Liver (tissue), 9 donors: ENCODE measurements around the gene GNB4. TPM values are rescaled to one million over a fixed set of nuclear protein-coding genes. Genes with fewer than 3 reads are reported as not detected.

Experiments
- DNase-seq: peaks from one replicate; pipeline ENCODE4 v3.0.0-alpha.2; 2017; ENCODE audit warnings: low spot score
- H3K27ac ChIP-seq, 2 donors: one replicate each; pipeline ENCODE4 v1.7.0; 2013; ENCODE audit warnings: inconsistent platforms in 2 of 2, low read length in 2 of 2, control low read depth in 1 of 2, low read depth in 1 of 2, mild to moderate bottlenecking in 1 of 2
- H3K27me3 ChIP-seq, 4 donors: one replicate each; pipeline versions ENCODE4 v1.6.1 to v1.7.0; 2013; ENCODE audit warnings: low read length in 3 of 4, inconsistent platforms in 1 of 4, mild to moderate bottlenecking in 1 of 4, moderate library complexity in 1 of 4; ENCODE audit not compliant: control insufficient read depth in 4 of 4, insufficient read depth in 4 of 4
- H3K36me3 ChIP-seq, 4 donors: one replicate each; pipeline versions ENCODE4 v1.6.1 to v1.7.0; 2013; ENCODE audit warnings: low read length in 3 of 4, mild to moderate bottlenecking in 3 of 4, low read depth in 1 of 4, moderate library complexity in 1 of 4; ENCODE audit not compliant: control insufficient read depth in 4 of 4, insufficient read depth in 3 of 4
- H3K4me1 ChIP-seq, 4 donors: one replicate each; pipeline versions ENCODE4 v1.6.1 to v1.7.0; 2013; ENCODE audit warnings: low read length in 3 of 4, mild to moderate bottlenecking in 3 of 4, moderate library complexity in 1 of 4; ENCODE audit not compliant: control insufficient read depth in 4 of 4, insufficient read depth in 4 of 4
- H3K4me3 ChIP-seq, 3 donors: one replicate each; pipeline versions ENCODE4 v1.6.1 to v1.7.0; 2013; ENCODE audit warnings: low read length in 3 of 3, control low read depth in 1 of 3, low read depth in 1 of 3, mild to moderate bottlenecking in 1 of 3
- H3K9ac ChIP-seq, 2 donors: one replicate each; pipeline ENCODE4 v1.7.0; 2013; ENCODE audit warnings: low read length in 2 of 2, mild to moderate bottlenecking in 2 of 2, moderate library complexity in 2 of 2, control low read depth in 1 of 2, low read depth in 1 of 2
- H3K9me3 ChIP-seq, 4 donors: one replicate each; pipeline versions ENCODE4 v1.6.1 to v1.7.0; 2013; ENCODE audit warnings: low read length in 3 of 4; ENCODE audit not compliant: control insufficient read depth in 4 of 4
- EGR1 ChIP-seq, 2 donors: IDR thresholded peaks; 2 replicates each; pipeline ENCODE4 v1.6.1; 2016 to 2018; ENCODE audit warnings: antibody characterized with exemption in 2 of 2, low read depth in 2 of 2
- FOXA1 ChIP-seq: IDR thresholded peaks from 2 replicates; pipeline ENCODE4 v1.6.1; 2016; ENCODE audit warnings: antibody characterized with exemption
- FOXA2 ChIP-seq: IDR thresholded peaks from 2 replicates; pipeline ENCODE4 v1.6.1; 2016; ENCODE audit warnings: antibody characterized with exemption
- GABPA ChIP-seq, 2 donors: IDR thresholded peaks in 1 of 2; conservative IDR thresholded peaks in 1 of 2; 2 replicates each; pipeline ENCODE4 v1.6.1; 2016; ENCODE audit warnings: antibody characterized with exemption in 2 of 2, mild to moderate bottlenecking in 1 of 2, moderate library complexity in 1 of 2
- HNF4A ChIP-seq, 2 donors: conservative IDR thresholded peaks; 2 replicates each; pipeline ENCODE4 v1.6.1; 2016; ENCODE audit warnings: antibody characterized with exemption in 2 of 2, mild to moderate bottlenecking in 2 of 2
- HNF4G ChIP-seq: IDR thresholded peaks from 2 replicates; pipeline ENCODE4 v1.6.1; 2016; ENCODE audit warnings: antibody characterized with exemption
- JUND ChIP-seq, 2 donors: IDR thresholded peaks; 2 replicates each; pipeline ENCODE4 v1.6.1; 2016; ENCODE audit warnings: antibody characterized with exemption in 2 of 2
- NR2F2 ChIP-seq: IDR thresholded peaks from 2 replicates; pipeline ENCODE4 v1.6.1; 2016; ENCODE audit warnings: antibody characterized with exemption
- RAD21 ChIP-seq, 2 donors: IDR thresholded peaks; 2 replicates each; pipeline ENCODE4 v1.6.1; 2016; ENCODE audit warnings: antibody characterized with exemption in 2 of 2, mild to moderate bottlenecking in 2 of 2
- SP1 ChIP-seq: IDR thresholded peaks from 2 replicates; pipeline ENCODE4 v1.6.1; 2018; ENCODE audit warnings: antibody characterized with exemption, mild to moderate bottlenecking
- TAF1 ChIP-seq: conservative IDR thresholded peaks from 2 replicates; pipeline ENCODE4 v1.6.1; 2016; ENCODE audit warnings: antibody characterized with exemption, mild to moderate bottlenecking
- WGBS: extraction: QIAGEN DNeasy Blood & Tissue Kit; methylation state at CpG from one replicate; pipeline ENCODE4 v1.1.7; 2013; 5-methylcytosine and 5-hydroxymethylcytosine counted together
- polyA plus RNA-seq, 2 donors: library from polyadenylated mRNA; stranded (reverse) in 1 of 2; unstranded in 1 of 2; fragments of 200-250 nt in 1 of 2; fragments of >200 nt in 1 of 2; fragmentation: Nextera tagmentation in 1 of 2; extraction: Ambion mirVana in 1 of 2; gene quantifications; one replicate each; pipeline versions ENCODE4 v1.2.1 to v1.2.3, GENCODE V29; 2013 to 2015
- total RNA-seq, 2 donors: library from RNA; depleted of rRNA; stranded (reverse); fragments of >200 nt; gene quantifications; one replicate each; pipeline ENCODE4 v1.2.3, GENCODE V29; 2014
- TF ChIP-seq, protein P1 (sequence below): IDR thresholded peaks from 2 replicates; pipeline ENCODE4 v1.6.1; 2016; ENCODE audit warnings: antibody characterized with exemption, mild to moderate bottlenecking
- TF ChIP-seq, protein P2 (sequence below): IDR thresholded peaks from 2 replicates; pipeline ENCODE4 v1.6.1; 2016; ENCODE audit warnings: antibody characterized with exemption
- TF ChIP-seq, protein P3 (sequence below): IDR thresholded peaks from 2 replicates; pipeline ENCODE4 v1.6.1; 2016; ENCODE audit warnings: antibody characterized with exemption
- TF ChIP-seq, protein P4 (sequence below): IDR thresholded peaks from 2 replicates; pipeline ENCODE4 v1.6.1; 2016; ENCODE audit warnings: antibody characterized with exemption
- donor health status: healthy.
- donor health status: healthy.
- donor health status: healthy.
- donor health status: healthy.
- donor health status: healthy.

The GNB4 gene
- total and polyA plus RNA-seq, 4 donors = 1.9 to 19.9 (median 5.1) TPM

DNA sequence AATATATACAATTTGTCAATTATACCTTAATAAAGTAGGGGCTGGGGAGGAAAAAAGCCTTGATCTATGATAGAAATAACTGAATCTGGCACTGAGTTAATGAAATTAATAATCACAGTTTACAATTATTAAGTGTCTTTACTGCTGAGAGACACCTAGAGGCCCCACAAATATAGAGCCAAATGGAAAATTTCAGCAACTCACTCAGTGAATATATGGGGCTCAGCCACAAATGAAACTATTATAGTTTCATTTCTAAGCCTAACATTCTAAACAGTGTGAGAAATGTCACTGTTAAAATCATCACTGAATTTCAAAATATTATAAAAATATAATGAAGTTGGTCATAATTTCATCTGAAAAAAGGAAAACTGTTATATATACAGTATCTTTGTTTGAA, 40.3 kb downstream of the GNB4 start:
- Histone ChIP-seq H3K27ac (no peak overlapping the region), H3K27me3 (no peaks in the 10 kb centered on the region), H3K9ac (no peak overlapping the region), H3K4me1 (no peaks in the 10 kb centered on the region), H3K4me3 (no peak overlapping the region), H3K9me3 (no peaks in the 10 kb centered on the region), H3K36me3 (peaks cover 0 to 1% (median 0%) of the 10 kb centered on the region in 4 donors)
- TF ChIP-seq, protein P1, sequence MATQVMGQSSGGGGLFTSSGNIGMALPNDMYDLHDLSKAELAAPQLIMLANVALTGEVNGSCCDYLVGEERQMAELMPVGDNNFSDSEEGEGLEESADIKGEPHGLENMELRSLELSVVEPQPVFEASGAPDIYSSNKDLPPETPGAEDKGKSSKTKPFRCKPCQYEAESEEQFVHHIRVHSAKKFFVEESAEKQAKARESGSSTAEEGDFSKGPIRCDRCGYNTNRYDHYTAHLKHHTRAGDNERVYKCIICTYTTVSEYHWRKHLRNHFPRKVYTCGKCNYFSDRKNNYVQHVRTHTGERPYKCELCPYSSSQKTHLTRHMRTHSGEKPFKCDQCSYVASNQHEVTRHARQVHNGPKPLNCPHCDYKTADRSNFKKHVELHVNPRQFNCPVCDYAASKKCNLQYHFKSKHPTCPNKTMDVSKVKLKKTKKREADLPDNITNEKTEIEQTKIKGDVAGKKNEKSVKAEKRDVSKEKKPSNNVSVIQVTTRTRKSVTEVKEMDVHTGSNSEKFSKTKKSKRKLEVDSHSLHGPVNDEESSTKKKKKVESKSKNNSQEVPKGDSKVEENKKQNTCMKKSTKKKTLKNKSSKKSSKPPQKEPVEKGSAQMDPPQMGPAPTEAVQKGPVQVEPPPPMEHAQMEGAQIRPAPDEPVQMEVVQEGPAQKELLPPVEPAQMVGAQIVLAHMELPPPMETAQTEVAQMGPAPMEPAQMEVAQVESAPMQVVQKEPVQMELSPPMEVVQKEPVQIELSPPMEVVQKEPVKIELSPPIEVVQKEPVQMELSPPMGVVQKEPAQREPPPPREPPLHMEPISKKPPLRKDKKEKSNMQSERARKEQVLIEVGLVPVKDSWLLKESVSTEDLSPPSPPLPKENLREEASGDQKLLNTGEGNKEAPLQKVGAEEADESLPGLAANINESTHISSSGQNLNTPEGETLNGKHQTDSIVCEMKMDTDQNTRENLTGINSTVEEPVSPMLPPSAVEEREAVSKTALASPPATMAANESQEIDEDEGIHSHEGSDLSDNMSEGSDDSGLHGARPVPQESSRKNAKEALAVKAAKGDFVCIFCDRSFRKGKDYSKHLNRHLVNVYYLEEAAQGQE = no peak
- TF ChIP-seq, protein P2, sequence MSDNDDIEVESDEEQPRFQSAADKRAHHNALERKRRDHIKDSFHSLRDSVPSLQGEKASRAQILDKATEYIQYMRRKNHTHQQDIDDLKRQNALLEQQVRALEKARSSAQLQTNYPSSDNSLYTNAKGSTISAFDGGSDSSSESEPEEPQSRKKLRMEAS = no peak
- TF ChIP-seq NR2F2 = no peak
- TF ChIP-seq SP1 = no peak
- no peak for TF ChIP-seq RAD21 (IDR thresholded peaks at IDR 0.05)
- DNase-seq = no peak

DNA sequence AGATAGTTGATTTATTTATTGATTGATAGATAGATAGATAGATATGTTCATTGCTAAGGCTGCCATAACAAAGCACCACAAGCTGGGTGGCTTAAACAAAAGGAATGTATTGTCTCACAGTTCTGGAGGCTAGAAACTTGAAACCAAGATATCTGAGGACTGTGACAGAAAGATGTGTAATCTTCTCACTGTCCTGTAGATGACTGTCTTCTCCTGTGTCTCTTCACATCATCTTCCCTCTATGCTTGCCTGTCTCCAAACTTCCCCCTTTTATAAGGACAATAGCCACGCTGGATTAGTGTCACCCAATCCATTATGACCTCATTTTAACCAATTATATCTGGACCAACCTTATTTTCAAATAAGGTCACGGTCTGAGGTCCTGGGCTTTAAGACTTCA, 40.9 kb downstream of the GNB4 start:
- no peak overlapping the region for H3K9ac ChIP-seq
- TF ChIP-seq TAF1 = no peak
- DNase-seq = no peak
- no peak overlapping the region for H3K27ac ChIP-seq
- H3K9me3 ChIP-seq = no peaks in the 10 kb centered on the region
- no peak overlapping the region for H3K4me3 ChIP-seq
- H3K36me3 ChIP-seq = peaks cover 0 to 1% (median 0%) of the 10 kb centered on the region in 4 donors
- H3K27me3 ChIP-seq = no peaks in the 10 kb centered on the region
- WGBS = 89% methylated on average over 2 of the region's 2 CpGs
- no peaks in the 10 kb centered on the region for H3K4me1 ChIP-seq

DNA sequence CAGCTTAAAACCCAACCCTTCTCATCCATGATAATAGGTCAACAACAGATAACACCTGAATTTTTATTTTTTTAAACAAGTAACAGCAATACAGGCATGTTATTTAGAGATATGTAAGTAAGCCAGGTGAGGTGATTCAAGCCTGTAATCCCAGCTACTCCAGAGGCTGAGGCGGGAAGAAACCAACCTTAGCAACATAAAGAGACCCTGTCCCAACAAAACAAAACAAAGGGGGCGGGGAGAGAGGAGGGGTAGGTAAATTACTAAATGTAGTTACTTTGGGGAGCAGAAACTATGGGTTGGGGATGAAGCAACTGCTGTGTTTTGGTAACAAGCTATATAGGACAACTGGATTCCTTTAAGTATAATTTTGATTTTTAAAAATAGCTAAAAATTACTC, 47.0 kb downstream of the GNB4 start:
- no peaks in the 10 kb centered on the region for H3K9me3 ChIP-seq
- peaks cover 1 to 7% (median 7%) of the 10 kb centered on the region in 4 donors for H3K36me3 ChIP-seq
- H3K9ac ChIP-seq = no peak overlapping the region
- WGBS = 91% methylated on average over 2 of the region's 2 CpGs
- H3K27me3 ChIP-seq = no peaks in the 10 kb centered on the region
- DNase-seq = no peak
- no peak overlapping the region for H3K4me3 ChIP-seq
- H3K27ac ChIP-seq = no peak overlapping the region
- TF ChIP-seq GABPA (IDR thresholded peaks at IDR 0.05 in 1 of 2, conservative IDR thresholded peaks at IDR 0.05 in 1 of 2) (no peak), HNF4G (no peak)
- no peaks in the 10 kb centered on the region for H3K4me1 ChIP-seq

DNA sequence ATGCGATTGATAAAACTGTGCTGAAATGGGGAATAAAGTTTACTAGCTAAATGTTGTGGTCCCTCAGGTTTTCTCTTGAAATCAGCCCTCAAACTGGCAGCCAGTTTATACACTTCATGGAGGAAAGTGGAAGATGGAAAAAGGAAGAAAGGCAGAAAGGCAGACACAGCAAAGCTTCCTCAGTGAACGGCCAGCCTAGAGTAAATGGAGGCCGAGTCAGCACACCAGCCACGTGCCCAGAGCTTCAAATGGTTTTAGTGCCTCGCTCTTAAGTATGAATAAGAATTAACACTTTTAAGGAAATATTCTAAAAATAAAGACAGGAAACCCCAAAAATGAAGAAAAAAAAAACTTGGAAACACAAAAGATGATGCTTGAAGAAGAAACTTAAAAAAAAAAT, 48.3 kb downstream of the GNB4 start:
- 83% methylated on average over 5 of the region's 5 CpGs for WGBS
- H3K9ac ChIP-seq = no peak overlapping the region
- H3K27ac ChIP-seq = no peak overlapping the region
- H3K4me1 ChIP-seq = no peaks in the 10 kb centered on the region
- H3K36me3 ChIP-seq = peaks cover 3 to 7% (median 7%) of the 10 kb centered on the region in 4 donors
- no peak overlapping the region for H3K4me3 ChIP-seq
- no peaks in the 10 kb centered on the region for H3K27me3 ChIP-seq
- no peaks in the 10 kb centered on the region for H3K9me3 ChIP-seq
- DNase-seq = no peak
- no peak for TF ChIP-seq TAF1
- no peak for TF ChIP-seq RAD21 (IDR thresholded peaks at IDR 0.05)
- no peak for TF ChIP-seq NR2F2
- TF ChIP-seq EGR1 (IDR thresholded peaks at IDR 0.05; ENCODE audit: low read depth in 2 of 2) = no peak
- TF ChIP-seq HNF4G = no peak
- TF ChIP-seq, protein P3, sequence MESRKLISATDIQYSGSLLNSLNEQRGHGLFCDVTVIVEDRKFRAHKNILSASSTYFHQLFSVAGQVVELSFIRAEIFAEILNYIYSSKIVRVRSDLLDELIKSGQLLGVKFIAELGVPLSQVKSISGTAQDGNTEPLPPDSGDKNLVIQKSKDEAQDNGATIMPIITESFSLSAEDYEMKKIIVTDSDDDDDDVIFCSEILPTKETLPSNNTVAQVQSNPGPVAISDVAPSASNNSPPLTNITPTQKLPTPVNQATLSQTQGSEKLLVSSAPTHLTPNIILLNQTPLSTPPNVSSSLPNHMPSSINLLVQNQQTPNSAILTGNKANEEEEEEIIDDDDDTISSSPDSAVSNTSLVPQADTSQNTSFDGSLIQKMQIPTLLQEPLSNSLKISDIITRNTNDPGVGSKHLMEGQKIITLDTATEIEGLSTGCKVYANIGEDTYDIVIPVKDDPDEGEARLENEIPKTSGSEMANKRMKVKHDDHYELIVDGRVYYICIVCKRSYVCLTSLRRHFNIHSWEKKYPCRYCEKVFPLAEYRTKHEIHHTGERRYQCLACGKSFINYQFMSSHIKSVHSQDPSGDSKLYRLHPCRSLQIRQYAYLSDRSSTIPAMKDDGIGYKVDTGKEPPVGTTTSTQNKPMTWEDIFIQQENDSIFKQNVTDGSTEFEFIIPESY = no peak
- TF ChIP-seq, protein P4, sequence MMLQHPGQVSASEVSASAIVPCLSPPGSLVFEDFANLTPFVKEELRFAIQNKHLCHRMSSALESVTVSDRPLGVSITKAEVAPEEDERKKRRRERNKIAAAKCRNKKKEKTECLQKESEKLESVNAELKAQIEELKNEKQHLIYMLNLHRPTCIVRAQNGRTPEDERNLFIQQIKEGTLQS = no peak
- no peak for TF ChIP-seq FOXA2
- no peak for TF ChIP-seq HNF4A (conservative IDR thresholded peaks at IDR 0.05)
- no peak for TF ChIP-seq JUND (IDR thresholded peaks at IDR 0.05)
- TF ChIP-seq SP1 = no peak
- no peak for TF ChIP-seq FOXA1
- TF ChIP-seq, protein P1 = no peak
